HG03097 (cell line): ENCODE data around the gene EFNB2.

Experiments
- ATAC-seq: cut with Tn5 transposase; IDR thresholded peaks from one replicate; pipeline ENCODE4 v1.9.1; 2021; ENCODE audit not compliant: unreplicated experiment, low FRiP score

Gene EFNB2

GRCh38 chr13:106488076-106488475, 47.4 kb downstream of the EFNB2 start:
- no peak for ATAC-seq

DNA sequence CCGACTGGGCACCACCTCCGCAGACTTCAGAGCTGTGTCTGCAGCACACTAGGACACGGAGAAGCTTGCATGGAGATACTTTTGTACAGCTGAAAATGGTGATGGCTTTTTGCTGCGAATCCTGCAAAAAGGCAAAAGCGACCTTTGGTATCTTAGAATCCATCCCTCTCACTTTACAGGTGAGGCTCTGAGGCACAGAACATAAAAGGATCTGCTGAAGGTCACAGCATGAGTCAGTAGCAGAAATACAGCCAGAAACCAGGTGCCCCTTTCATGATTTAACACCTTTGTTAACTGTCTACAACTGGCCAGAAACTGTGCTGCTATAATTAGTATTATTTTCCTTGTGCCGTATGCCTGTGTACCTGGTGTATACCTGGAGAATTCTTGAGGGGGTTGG, 48.3 kb downstream of the EFNB2 start:
- no peak for ATAC-seq

DNA sequence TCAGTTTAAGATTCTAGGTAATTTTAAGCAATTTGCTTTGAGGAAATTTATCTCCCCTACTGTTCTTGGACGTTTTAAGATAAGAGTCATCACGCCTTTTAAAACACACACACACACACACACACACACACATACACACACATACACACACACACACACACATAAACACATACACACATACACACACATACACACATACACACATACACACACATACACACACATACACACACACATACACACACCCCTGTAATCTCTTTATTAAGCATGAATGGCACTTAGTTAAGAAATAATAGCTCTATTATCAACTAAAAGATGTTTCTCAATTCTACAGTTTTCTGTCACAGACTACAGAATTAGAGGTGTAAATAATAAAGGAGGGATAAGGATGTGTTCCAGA, 49.2 kb downstream of the EFNB2 start:
- ATAC-seq, result no peak

GRCh38 chr13:106484537-106485193, 50.8 kb downstream of the EFNB2 start:
- no peak for ATAC-seq

- ATAC-seq, result no peak
These were observed 51.4 kb downstream of the EFNB2 start for GRCh38 chr13:106484084-106484483.

DNA sequence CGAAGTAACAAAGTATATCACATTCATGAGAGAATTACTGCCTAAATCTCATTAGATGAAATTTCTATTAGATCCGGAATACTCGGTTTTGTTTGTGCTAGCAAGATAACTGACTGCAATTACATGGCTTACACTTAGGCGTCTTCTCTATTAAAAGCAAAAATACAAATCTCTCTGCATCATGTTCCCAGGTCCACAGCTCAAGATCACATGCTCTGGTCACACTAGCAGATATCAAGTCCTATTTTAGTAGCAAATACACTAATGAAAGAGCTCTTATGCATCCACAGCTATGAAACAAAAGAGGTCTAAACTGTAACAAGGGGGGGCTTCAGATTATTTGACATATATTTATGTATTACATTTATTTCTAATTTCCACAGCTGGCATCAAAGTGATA, 53.5 kb downstream of the EFNB2 start:
- no peak for ATAC-seq

DNA sequence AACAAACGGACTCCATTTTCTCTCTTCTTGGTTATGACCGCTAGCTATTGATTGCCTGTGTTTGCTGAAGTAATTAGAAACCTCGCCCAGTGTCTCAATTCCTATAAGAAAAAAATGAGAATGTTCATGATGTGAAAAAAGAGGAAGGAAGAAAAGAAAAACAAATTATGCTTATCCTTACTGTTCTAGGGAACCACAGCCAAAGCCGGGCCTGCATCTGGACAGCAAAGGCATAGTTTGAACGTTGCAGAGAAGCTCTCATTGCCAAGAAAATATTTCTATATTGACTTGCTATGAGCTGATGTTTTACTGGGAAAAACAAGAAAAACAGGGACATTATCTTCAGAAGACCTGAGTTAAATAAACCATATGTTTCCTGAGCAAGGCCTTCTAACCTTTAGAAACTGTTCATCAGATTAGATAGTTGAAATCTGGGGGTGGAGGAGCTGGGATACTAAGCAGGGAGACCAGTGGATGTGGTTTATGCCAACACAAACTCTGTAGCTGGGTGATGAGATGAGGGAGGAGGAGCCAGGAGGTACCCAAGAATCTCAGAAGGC, 55.0 kb downstream of the EFNB2 start:
- ATAC-seq, result no peak

GRCh38 chr13:106479929-106480328, 55.5 kb downstream of the EFNB2 start:
- ATAC-seq, result no peak

DNA sequence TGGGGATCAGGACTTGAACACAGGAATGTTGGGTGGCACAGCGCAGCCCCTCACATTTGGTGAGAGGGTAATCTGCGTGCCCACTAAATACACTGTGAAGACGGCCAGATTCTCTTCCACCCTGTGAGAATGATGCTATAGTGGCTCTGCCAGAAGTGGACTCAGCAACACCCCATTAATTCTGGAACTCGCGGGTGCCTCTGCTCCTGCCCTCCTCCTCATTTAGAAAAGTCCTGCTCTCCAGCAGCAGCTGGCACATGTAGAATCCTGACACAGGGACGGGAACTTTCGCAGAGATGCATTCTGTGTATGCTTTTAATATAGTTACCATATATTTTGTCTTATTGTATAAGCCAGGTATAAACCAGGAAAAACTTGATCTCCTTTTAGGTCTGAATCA, 57.3 kb downstream of the EFNB2 start:
- ATAC-seq, result no peak

DNA sequence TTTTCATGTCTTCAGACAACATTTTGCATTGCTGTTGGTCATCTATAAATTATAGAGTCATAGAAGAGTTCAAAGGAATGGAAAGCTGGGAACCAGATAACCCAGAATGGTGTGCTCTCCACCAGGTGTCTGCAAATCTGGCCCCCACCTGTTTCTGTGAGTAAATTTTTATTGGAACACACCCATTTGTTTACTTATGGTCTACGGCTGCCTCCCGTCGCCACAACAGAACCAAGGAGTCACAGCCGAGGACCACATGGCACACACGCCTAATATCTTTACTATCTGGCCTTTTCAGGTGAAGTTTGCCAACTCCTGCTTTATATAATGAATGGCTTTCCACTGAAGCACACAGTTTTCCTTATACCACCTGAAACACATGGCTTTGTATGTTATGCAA, 58.2 kb downstream of the EFNB2 start:
- ATAC-seq, result no peak

DNA sequence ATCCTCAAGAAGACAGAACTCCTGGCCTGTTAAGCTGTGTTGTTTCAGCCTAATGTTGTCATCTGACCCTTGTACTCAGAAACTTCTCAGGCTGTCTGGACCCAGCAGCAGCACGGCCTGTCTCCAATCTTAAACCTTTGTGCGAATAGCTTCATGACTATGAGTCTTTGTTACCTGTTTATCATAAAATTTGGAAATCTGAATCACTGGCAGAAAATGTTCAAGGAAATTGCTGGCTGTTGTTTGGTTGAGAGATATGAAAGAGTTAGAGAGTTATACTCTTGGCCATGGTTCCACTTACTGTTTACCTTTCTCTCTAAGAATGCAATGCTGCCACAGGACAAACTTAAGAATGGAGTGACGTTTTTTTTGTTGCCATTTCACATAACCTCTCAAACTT, 59.6 kb downstream of the EFNB2 start:
- no peak for ATAC-seq

DNA sequence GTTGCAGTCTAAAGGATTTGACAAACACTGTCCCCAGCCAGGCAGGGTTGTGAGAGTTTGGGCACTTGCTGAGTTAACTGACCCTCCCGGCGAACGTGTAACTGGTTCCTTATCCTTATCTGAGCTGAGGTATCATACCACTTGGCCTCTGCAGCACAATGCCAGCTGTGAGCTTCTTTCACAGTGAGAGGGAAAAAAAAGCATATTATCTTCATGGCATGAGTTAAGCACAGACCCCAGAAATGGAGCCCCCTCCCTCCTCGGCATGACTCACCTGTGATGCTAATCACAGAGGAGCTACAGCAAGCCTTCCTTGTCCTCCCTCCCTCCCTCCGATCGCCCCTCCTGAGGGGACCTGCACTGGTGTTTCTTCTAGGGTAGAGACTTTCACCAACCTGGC, 60.5 kb downstream of the EFNB2 start:
- ATAC-seq, result no peak

GRCh38 chr13:106473154-106473553, 62.3 kb downstream of the EFNB2 start:
- no peak for ATAC-seq

DNA sequence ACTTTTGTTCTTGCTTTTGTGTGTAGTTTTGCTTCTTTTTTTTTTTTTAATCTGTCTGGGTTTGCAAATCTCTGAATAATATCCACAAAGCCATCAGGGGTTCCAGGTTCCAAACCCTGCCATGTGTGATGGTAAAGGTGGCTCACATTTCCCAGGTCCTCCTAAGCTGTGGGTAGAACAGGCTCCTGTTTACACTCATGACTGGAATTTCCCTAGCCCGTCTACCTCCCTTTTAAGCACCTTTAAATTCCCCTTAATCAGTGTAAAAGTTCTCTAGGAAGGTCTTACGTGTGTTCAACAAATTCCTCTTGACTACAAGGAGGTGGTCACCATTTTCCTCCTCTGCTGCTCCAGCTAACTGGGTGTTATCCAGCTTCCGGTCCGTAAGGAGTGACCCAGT, 62.8 kb downstream of the EFNB2 start:
- no peak for ATAC-seq

GRCh38 chr13:106471957-106472543, 63.4 kb downstream of the EFNB2 start:
- no peak for ATAC-seq

GRCh38 chr13:106470576-106470975, 64.9 kb downstream of the EFNB2 start:
- no peak for ATAC-seq

DNA sequence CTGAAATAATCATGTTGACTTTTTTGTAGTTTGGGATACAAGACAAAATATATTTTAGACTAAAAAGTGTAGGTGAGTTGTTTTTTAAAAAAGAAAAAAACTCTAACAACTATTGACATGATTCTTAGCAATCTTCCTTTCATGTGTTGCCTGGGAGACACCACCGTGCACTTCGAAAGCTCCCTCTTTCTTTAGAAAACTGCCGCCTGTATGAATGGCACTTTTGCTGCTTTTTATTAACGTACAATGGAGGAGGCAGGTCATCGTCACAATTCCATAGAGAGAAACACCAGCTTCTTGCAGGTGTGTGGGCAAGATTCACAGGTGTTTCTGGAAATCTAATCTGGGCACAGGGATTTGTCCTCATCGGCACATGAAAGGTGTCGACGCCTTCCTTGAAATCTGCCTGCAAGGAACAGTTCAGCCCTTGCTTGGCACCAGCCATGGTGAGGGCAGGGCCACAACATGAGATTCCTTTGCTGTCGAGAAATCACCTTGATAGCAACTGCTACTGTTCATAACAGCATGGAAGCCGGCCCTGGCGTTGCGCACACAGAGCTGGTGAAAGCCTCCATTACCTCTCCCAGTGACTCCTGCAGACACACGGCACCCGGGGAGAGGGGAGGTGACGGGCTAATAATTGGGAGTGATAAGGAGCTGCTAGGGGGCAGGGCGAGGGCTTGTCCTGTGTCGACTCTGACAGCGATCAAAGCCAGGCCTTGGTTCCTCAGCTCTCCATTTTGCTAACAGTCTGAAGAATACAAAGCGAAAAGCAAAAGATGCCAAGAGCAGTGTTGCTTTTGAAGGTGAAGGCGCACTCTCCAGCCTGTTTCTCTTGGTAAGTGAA, 66.5 kb downstream of the EFNB2 start:
- ATAC-seq, result no peak

DNA sequence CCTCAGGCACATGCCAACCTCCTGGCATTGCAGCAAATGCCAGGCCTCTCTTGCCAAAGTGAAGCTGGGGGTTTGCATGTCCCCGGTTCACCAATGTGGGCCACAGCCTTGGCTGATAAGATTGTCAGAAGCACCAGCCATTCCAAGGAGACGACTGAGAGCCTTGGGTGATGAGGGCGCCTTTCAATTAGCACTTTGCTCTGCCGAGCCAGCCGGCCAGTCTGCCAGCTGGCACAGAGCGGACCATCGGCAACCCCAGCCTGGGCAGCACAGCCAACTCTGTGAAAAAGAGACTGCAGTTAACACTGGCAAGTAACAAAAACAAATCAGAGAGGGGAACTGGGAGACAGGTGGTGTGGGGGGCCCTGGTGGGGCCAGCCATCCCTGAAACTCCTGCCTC, 67.3 kb downstream of the EFNB2 start:
- no peak for ATAC-seq

- no peak for ATAC-seq
These were observed 67.9 kb downstream of the EFNB2 start for GRCh38 chr13:106467427-106468122.

DNA sequence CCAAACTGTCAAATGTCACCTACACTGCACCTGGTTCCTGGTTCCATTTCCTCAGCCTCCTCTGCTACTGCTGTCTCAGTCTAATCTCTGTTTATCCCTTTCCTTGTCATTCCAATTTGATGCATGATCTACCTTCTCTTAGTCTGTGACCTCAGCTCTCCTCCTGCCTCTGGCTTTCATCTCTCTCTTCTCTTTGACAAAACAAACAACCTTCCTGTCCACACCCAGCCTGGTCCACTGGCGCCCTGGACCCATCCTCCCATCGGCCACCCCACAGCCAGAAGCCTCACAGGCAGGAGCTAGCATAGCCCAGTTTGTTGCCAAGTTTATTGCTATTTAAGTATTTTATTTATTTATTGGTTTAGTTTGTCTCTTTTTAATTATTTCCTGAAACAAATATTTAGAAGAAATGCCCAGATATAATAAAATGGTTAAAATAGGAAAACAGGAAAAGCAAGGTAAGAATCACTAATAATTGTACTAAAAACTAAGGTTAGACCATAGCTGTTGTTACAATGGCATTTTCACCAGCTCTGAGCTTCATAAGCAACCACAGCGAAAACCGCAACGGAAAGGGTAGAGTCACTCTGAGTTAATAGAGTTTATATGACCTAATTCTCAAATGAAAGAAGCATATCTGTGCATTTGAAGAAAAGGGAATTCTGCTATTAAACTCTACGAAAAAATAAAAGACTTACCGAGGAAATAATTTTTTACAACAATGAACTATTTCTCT, 68.6 kb downstream of the EFNB2 start:
- ATAC-seq, result no peak
